ENCODE data around the gene CNTNAP1.

CNTNAP1 gene

DNA sequence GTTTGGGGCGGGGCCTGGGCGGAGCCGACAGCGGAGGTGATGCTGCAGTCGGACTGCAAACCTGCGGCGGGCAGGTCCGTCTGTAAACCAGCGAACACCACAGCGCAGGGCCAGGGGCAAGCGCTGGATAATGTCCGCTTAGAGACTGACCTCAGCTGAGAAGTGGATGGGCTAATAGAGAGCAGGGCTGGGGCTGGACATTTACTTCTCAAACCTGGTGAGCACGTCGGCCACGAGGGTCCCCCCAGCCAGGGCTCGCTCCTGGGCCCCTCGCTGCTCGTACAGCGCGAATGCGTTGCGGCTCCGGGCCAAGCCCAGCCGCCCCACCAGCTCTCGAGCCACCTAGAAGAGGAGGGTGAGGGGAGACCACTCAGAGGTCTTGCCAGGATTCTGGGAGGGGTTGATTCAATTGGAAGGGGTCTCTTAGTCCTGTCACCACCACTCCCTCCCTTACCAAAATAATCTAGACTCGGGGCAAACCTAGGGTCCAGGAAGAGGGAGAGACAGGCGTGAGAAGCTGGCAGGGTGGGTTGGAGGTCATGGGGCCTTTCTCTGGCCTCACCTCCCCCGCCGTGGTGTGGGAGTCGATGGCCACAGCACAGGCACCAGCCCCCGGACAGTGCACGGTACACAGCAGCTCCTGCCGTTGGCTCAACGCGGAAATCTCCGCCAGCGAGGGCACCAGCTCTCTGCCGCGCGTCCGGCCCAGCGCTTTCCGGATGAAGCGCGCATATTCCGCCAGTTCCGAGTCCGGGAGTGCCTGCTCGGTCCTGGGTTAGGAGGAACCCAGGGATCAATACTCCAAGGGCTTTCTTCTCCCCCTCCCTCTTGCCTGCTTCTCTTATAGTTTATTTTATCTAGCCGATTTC is 11.3 kb upstream of the CNTNAP1 start:
- DNase-seq, result no peak

DNA sequence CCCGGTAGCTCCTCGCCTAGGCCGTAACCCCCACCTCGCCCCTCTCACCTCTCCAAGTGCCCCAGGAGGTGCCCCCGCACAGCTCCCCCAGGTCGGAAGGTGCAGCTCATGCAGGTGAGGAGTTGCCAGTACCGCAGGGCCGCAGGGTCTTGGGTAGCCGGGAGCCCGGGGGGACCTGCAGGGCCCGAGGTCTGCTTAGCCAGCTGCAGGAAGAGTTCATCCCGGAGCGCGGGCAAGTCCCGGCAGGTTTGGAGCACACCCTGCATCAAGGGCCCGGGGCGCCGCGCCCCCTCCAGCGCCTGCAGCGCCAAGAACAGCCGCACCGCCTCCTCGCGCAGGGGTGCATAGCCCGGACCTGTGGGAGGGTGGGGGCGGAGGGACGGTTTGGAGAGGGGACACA is 10.3 kb upstream of the CNTNAP1 start:
- no peak for DNase-seq

- no peak for DNase-seq
These were observed 9.0 kb upstream of the CNTNAP1 start for GRCh38 chr17:42673266-42673884.

GRCh38 chr17:42673885-42674754 is 8.2 kb upstream of the CNTNAP1 start:
- DNase-seq, result no peak

- peak; percentile 79 for DNase-seq
These were observed 7.5 kb upstream of the CNTNAP1 start for GRCh38 chr17:42674755-42675347.

DNA sequence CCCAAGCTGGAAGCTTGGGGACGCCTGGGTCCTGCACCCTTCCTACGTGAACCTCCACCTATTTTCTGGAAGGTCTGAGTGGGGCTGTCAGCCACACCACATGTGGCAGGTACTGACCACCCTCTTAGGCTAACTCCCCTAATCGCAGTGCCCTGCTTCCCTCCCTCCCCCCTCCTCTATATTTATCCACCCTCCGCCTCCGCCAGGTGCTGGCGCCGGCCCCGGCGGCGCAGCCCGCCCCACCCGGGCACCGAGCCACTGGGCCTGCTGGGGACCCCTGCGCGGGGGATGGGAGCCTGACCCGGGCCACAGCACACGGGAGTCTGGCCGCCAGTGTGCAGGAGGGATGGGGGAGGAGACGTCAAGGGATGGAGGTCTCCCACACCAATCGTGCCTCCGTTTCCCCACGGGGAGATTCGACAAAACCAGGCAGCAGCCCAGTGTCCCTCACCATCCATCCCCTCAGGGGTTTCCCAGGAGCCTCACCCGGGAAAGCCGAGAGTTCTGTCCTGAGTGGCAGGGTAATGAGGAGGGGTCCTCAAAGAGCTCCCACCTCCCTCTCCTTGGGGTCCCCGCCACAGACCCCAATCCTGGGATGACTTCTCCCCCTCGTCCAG is 6.9 kb upstream of the CNTNAP1 start:
- peak; percentile 79 for DNase-seq

DNA sequence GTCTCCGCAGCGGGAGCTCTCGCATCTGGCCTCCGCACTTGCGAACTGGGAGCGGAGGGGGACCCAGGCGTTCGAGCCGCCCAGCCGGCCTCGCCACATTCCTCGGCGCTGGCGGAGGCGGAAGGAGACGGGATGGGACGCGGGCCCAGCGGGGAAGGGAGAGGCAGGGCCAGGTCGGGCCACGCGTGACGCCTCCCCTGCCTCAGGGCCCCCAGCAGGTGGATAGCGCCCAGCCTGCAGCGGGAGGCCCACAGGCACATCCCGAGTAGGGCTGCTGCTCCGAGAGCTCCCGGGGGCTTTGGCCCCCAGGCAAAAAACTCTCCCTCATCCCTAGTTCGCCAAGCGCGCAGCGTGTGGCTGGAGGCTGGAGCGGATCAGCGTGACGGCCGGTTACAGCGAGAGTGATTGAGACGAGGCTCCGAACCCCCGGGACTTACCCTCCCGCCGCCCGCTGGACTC is 6.3 kb upstream of the CNTNAP1 start:
- peak; percentile 61 for DNase-seq

- peak; percentile 73 for DNase-seq
These were observed 5.8 kb upstream of the CNTNAP1 start, which contains the start of gene PLEKHH3 for GRCh38 chr17:42676424-42677011. PLEKHH3 (minus strand) TSS chr17:42676994; CDS start chr17:42676563, 431 bp downstream.

DNA sequence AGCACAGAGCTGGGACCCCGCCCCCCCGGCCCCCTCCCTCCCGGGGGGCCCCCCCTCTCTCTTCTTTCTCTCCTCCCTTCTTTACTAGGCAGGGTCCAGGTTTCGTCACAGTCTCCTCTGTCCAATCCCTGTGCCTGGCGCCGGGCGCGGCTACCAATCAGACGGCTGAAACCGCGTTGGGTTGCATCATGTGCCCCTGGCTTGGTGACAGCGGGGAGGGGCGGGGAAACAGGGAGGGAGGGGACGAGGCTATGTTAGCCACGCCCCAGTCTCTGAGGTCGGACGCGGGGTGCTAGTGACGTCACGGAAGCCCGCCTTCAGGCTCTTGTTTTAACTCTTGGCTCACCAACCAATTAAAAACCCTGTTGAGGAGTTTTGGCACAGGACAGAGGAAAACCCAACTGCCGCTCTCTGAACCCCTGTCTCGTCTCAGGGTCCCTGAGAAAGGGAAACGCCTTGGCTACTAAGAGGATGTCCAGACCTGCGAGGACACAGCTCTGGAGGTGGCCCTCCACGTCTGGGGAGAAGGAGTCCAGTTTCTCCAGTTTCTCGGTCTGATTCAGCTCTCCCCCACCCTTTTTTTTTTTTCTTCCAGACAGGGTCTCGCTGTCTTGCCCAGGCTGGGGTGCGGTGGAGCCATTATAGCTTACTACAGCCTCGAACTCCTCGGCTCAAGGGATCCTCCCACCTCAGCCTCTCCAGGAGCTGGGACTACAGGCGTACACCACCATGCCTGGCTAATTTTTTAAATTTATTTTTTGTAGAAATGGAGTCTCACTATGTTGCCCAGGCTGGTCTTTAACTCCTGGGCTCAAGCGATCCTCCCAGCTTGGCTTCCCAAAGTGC is 5.1 kb upstream of the CNTNAP1 start:
- DNase-seq, result peak; percentile 99

DNA sequence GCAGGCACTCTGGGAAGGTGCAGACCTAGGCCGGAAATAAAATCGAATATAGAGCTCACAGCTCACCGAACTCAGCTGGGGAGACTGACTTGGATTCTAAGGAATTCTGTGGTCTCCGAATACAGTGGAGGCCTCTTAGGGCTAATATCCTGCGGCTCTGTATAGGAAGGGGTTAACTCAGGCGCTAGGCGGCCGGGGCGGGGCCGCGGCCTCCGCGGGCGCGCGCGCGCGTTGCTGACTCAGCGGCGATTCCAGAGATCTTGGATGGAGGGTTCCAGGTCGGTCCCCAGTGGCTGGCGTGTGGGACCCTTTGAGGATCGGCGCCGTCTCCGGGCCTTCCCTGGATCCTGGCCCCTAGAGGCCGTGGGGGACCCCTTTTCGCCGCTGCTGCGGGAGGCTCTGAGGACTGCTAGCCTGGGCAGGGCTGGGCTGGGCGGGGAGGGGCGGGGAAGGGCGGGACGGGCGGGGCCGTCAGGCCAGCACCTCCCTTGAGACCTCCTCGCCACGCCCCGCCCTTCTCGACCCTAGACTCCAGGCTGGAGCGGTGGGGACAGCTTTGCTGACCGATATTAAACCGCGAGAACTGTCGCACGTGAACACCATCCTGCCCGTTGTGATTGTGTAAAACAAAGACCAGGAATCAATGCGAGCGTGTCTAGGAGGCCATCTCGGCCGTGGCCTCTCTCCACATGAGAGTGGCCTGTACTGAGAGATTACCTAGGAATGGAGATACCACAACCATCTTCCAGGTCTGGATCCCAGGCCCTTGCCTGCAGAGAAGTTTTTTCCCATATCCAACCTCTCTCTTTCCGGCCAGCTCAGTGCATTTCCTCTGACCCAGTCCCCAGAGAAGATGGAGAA is 4.2 kb upstream of the CNTNAP1 start:
- DNase-seq, result peak; percentile 85

GRCh38 chr17:42678951-42679491 is 3.3 kb upstream of the CNTNAP1 start:
- peak; percentile 61 for DNase-seq

DNA sequence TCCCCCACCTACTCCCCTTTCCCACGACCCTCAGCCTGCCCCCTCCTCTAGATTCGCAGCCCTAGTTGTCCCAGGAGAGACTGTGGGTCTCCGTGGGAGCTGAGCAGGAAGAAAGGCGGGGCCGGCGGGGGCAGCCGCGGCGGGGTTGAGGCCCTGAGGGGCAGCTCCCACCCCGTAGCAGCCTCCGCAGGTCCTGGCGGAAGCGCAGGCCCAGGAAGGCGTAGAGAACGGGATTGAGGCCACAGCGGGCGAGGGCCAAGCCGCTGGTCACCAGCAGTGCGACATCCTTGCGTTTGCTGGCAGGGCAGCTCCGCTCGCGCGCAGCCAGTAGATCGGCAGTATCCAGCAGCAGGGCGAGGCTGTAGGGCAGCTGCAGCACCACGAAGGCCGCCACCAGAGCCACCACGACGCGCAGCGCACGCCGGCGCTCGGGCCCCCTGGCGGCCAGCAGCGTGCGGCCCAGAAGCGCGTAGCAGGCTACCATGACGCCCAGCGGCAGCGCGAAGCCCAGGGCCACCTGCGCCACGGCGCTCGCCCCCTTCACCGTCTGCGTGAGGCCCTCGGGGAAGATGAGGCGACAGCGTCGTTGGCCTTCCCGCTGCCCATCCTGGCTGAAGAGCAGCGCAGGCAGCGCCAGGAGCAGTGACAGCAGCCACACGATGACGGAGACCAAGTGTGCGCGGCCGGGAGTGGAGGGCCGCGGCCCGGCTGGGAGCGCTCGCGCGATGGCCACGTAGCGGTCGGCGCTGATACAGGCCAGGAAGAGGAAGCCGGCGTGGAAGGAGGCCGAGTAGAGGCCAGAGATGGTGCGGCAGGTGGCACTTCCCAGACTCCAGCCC is 2.6 kb upstream of the CNTNAP1 start:
- DNase-seq, result peak; percentile 80

- peak; percentile 12 for DNase-seq
These were observed 2.0 kb upstream of the CNTNAP1 start for GRCh38 chr17:42680331-42680808.

DNA sequence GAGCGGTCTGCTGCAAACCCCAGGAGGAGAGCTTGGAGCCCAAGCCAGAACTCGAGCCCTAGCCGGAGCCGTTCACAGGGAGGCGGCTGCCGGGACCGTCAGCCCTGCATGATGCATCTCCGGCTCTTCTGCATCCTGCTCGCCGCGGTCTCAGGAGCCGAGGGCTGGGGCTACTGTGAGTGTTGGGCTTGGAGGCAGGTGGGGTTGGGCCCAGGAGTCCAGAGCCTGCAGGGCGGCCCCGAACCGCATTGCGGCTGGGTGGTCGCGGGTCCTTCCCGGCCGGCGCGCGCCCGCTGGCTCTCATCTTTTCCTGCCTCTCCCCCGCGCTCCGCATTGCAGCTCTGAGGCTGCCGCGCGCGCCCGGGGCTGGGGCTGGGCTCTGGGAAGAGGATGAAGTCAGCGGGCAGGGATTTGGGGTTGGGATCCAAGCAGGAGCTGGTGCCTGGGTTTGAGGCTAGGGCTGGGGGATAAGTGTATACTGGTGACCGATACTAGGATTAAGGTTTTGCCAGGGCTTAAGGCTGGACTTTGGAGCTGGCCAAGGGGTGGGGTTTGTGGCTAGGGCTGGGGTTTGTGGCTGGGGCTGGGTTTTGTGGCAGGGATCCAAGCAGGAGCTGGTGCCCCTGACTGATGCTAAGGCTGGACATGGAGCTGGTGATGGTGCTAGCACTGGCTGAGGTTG is 532 bp downstream of the CNTNAP1 start:
- DNase-seq, result peak; percentile 55

GRCh38 chr17:42683407-42684034 is 1.2 kb downstream of the CNTNAP1 start:
- no peak for DNase-seq

DNA sequence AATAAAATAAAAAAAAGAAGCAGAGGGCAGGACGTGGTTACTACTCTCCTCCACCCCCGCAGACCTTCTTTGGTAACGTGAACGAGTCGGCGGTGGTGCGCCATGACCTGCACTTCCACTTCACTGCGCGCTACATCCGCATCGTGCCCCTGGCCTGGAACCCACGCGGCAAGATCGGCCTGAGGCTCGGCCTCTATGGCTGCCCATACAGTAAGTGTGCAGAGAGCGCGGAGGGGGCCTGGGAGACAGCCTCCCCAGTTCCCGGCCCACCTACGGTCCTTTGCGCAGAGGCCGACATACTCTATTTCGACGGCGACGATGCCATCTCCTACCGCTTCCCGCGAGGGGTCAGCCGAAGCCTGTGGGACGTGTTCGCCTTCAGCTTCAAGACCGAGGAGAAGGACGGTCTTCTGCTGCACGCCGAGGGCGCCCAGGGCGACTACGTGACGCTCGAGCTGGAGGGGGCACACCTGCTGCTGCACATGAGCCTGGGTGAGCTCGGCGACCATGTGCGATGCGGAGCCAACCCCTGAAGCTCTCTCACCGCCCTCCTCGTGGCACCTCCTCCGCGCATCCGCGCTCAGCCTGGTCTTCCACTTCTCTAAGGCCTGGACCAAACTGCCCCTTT is 2.7 kb downstream of the CNTNAP1 start:
- DNase-seq, result no peak

DNA sequence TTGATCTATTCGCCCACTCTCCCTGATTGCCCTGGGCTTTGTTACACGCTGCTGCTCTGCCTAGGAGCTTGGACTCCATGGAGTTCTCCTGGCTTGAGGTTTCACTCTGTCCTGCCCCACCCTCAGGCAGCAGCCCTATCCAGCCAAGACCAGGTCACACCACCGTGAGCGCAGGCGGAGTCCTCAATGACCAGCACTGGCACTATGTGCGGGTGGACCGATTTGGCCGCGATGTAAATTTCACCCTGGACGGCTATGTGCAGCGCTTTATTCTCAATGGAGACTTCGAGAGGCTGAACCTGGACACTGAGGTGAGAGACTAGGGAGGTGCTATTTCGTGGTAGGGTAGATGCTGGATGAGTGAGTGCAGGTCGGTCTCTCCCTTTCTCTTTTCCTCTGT is 3.5 kb downstream of the CNTNAP1 start:
- no peak for DNase-seq

Measured in NCI-H1092 treated with DMSO at 0.1 percent for 48 hours (cell line).